Cardiac septum (tissue), 1 donor: Measurements from ENCODE around the gene LLPH. TPM values are rescaled to one million over a fixed set of nuclear protein-coding genes. Genes with fewer than 3 reads are reported as not detected.

Source experiments
- DNase-seq: peaks from one replicate; pipeline ENCODE4 v3.0.0-alpha.2; 2020; ENCODE audit warnings: low spot score
- intact Hi-C: fragments of 100-400 bp; cut with DNase I; formaldehyde crosslinking; loops from one replicate; pipeline ENCODE4 v1.14.0; 2022
- total RNA-seq: library from RNA; stranded (reverse); fragmentation: NEBNext Ultra II Directional; extraction: Animal tissue kit (Norgen Biotek cat#: 25700); gene quantifications from one replicate; pipeline ENCODE4 v1.2.1, GENCODE V29; 2021
- donor health status: DM: no; HTN: no; CAD: no.

LLPH gene
- total RNA-seq, 1 donor from 2014 or later, result 25.4 TPM

- intact Hi-C loops, result no loop called here
These were observed 21.5 kb downstream of the LLPH start for GRCh38 chr12:66109056-66109455.

GRCh38 chr12:66108386-66108785, 22.2 kb downstream of the LLPH start:
- intact Hi-C loops, result no loop called here
- DNase-seq, result no peak

More at GRCh38 chr12:66109056-66109455, 21.5 kb downstream of the LLPH start:
- no peak for DNase-seq

- no peak for DNase-seq
- intact Hi-C loops, result no loop called here
These were observed 23.1 kb downstream of the LLPH start for GRCh38 chr12:66107451-66107915.

GRCh38 chr12:66103016-66103913, 27.3 kb downstream of the LLPH start:
- DNase-seq, result no peak
- intact Hi-C loops, result no loop called here

- intact Hi-C loops, result no loop called here
- DNase-seq, result no peak
These were observed 37.8 kb downstream of the LLPH start for GRCh38 chr12:66092559-66093269.

- intact Hi-C loops, result no loop called here
- no peak for DNase-seq
These were observed 40.4 kb downstream of the LLPH start for GRCh38 chr12:66090157-66090556.

GRCh38 chr12:66087365-66087943, 43.1 kb downstream of the LLPH start:
- no peak for DNase-seq
- intact Hi-C loops, result loop anchor here (5.0 kb wide), 2 partner anchors 485 to 530 kb away; no protein-coding TSS in a partner anchor

GRCh38 chr12:66085998-66086397, 44.6 kb downstream of the LLPH start:
- intact Hi-C loops, result loop anchor here (5.0 kb wide), 2 partner anchors 484 to 529 kb away; no protein-coding TSS in a partner anchor
- DNase-seq, result no peak

- no peak for DNase-seq
- intact Hi-C loops, result loop anchor here (5.0 kb wide), 2 partner anchors 483 to 528 kb away; no protein-coding TSS in a partner anchor
These were observed 45.3 kb downstream of the LLPH start for GRCh38 chr12:66085213-66085612.

- DNase-seq, result no peak
- intact Hi-C loops, result no loop called here
These were observed 46.8 kb downstream of the LLPH start for GRCh38 chr12:66083766-66084165.

- no peak for DNase-seq
- intact Hi-C loops, result no loop called here
These were observed 47.8 kb downstream of the LLPH start for GRCh38 chr12:66082744-66083143.

- no peak for DNase-seq
- intact Hi-C loops, result no loop called here
These were observed 49.8 kb downstream of the LLPH start for GRCh38 chr12:66080791-66081190.

- intact Hi-C loops, result no loop called here
- no peak for DNase-seq
These were observed 53.0 kb downstream of the LLPH start for GRCh38 chr12:66077542-66077941.

GRCh38 chr12:66074561-66074960, 56.0 kb downstream of the LLPH start:
- DNase-seq, result no peak
- intact Hi-C loops, result no loop called here

- intact Hi-C loops, result no loop called here
- no peak for DNase-seq
These were observed 58.0 kb downstream of the LLPH start for GRCh38 chr12:66072566-66072965.

GRCh38 chr12:66072135-66072534, 58.4 kb downstream of the LLPH start:
- intact Hi-C loops, result no loop called here
- DNase-seq, result no peak

GRCh38 chr12:66071549-66071948, 59.0 kb downstream of the LLPH start:
- intact Hi-C loops, result no loop called here
- DNase-seq, result no peak

- no peak for DNase-seq
- intact Hi-C loops, result no loop called here
These were observed 60.0 kb downstream of the LLPH start for GRCh38 chr12:66070378-66071120.

GRCh38 chr12:66066929-66067523, 63.5 kb downstream of the LLPH start:
- intact Hi-C loops, result no loop called here
- no peak for DNase-seq
